Kidney (tissue), 14 donors: ENCODE data around the gene RFX8. TPM values are rescaled to one million over a fixed set of nuclear protein-coding genes. Genes with fewer than 3 reads are reported as not detected.

ENCODE experiments used
- DNase-seq, 5 donors: peaks; one replicate each; pipeline ENCODE4 v3.0.0-alpha.2; 2013 to 2020
- FAIRE-seq: peaks from 2 replicates; lab custom pipeline; 2012; peaks lifted over from hg19 to GRCh38; lab: Jason Lieb, UNC
- H3K27ac ChIP-seq, 2 donors: one replicate each; pipeline ENCODE4 v1.7.0; 2013; ENCODE audit warnings: low read depth in 2 of 2, low read length in 2 of 2, inconsistent platforms in 1 of 2
- H3K27me3 ChIP-seq: one replicate; pipeline ENCODE4 v1.7.1; 2013; ENCODE audit warnings: low read length, inconsistent platforms; ENCODE audit not compliant: control insufficient read depth, insufficient read depth
- H3K36me3 ChIP-seq, 3 donors: one replicate each; pipeline versions ENCODE4 v1.7.0 to v1.7.1; 2013; ENCODE audit warnings: low read length in 3 of 3, control low read depth in 1 of 3, inconsistent platforms in 1 of 3; ENCODE audit not compliant: insufficient read depth in 3 of 3, control insufficient read depth in 2 of 3
- H3K4me1 ChIP-seq, 3 donors: one replicate each; pipeline versions ENCODE4 v1.7.0 to v1.7.1; 2013; ENCODE audit warnings: low read length in 3 of 3, inconsistent platforms in 1 of 3, low read depth in 1 of 3; ENCODE audit not compliant: control insufficient read depth in 2 of 3, insufficient read depth in 2 of 3
- H3K4me3 ChIP-seq, 3 donors: one replicate each; pipeline versions ENCODE4 v1.7.0 to v1.8.1; 2013; ENCODE audit warnings: low read length in 3 of 3, control low read depth in 1 of 3, inconsistent platforms in 1 of 3
- H3K9ac ChIP-seq, 3 donors: one replicate each; pipeline versions ENCODE4 v1.7.0 to v1.7.1; 2013; ENCODE audit warnings: low read length in 3 of 3, control low read depth in 1 of 3, inconsistent platforms in 1 of 3
- H3K9me3 ChIP-seq, 3 donors: one replicate each; pipeline versions ENCODE4 v1.7.0 to v1.7.1; 2013; ENCODE audit warnings: low read length in 3 of 3, control low read depth in 1 of 3, inconsistent platforms in 1 of 3; ENCODE audit not compliant: control insufficient read depth in 2 of 3, insufficient read depth in 1 of 3
- CTCF ChIP-seq: IDR thresholded peaks from 3 replicates; pipeline ENCODE4 v1.5.1; 2012; ENCODE audit warnings: mild to moderate bottlenecking, moderate library complexity, borderline replicate concordance; ENCODE audit not compliant: insufficient read depth; ENCODE audit errors: extremely low read depth
- intact Hi-C: fragments of 100-400 bp; cut with DNase I; formaldehyde crosslinking; loops from one replicate; pipeline ENCODE4 v1.11.1; 2022
- polyA plus RNA-seq: library from polyadenylated mRNA; stranded (reverse); fragments of 350-450 nt; fragmentation: Illumina TruSeq; extraction: RNeasy Lipid Tissue Mini Kit (QIAGEN cat#74804); gene quantifications from one replicate; pipeline ENCODE4 v1.2.3, GENCODE V29; 2014; ENCODE audit warnings: low read depth, low replicate concordance; ENCODE audit not compliant: insufficient read depth
- total RNA-seq: library from RNA; stranded (reverse); fragmentation: NEBNext Ultra II Directional; extraction: Animal tissue kit (Norgen Biotek cat#: 25700); gene quantifications from one replicate; pipeline ENCODE4 v1.2.1, GENCODE V29; 2021
- donor health status: control.
- donor health status: control.
- donor health status: control.
- donor health status: control.
- donor health status: control.
- donor health status: DM: yes; HTN: yes; CAD: no.
- donor health status: Normal renal cell carcinoma (clear cell type).

Gene RFX8
- total and polyA plus RNA-seq, 2 donors from 2014 or later = 0.28 TPM; not detected in 1

GRCh38 chr2:101375653-101376052, 99.3 kb downstream of the RFX8 start:
- DNase-seq (no peak), FAIRE-seq (no peak)
- no peak for TF ChIP-seq CTCF
- no peaks in the 10 kb centered on the region for H3K27me3 ChIP-seq
- H3K4me3 ChIP-seq = no peak overlapping the region
- intact Hi-C loops = no loop called here
- no peak overlapping the region for H3K9ac ChIP-seq
- no peaks in the 10 kb centered on the region for H3K9me3 ChIP-seq
- no peaks in the 10 kb centered on the region for H3K4me1 ChIP-seq
- no peaks in the 10 kb centered on the region for H3K36me3 ChIP-seq
- no peak overlapping the region for H3K27ac ChIP-seq

GRCh38 chr2:101374821-101375561, 99.9 kb downstream of the RFX8 start:
- Histone ChIP-seq H3K4me1 (no peaks in the 10 kb centered on the region), H3K9me3 (no peaks in the 10 kb centered on the region), H3K4me3 (no peak overlapping the region), H3K27ac (no peak overlapping the region), H3K27me3 (no peaks in the 10 kb centered on the region), H3K36me3 (no peaks in the 10 kb centered on the region), H3K9ac (no peak overlapping the region)
- DNase-seq (no peak), FAIRE-seq (no peak)
- TF ChIP-seq CTCF = no peak
- intact Hi-C loops = no loop called here

GRCh38 chr2:101372792-101373191, 102.1 kb downstream of the RFX8 start:
- H3K9ac ChIP-seq = no peak overlapping the region
- H3K9me3 ChIP-seq = no peaks in the 10 kb centered on the region
- no peak for TF ChIP-seq CTCF
- intact Hi-C loops = no loop called here
- no peaks in the 10 kb centered on the region for H3K4me1 ChIP-seq
- H3K27me3 ChIP-seq = no peaks in the 10 kb centered on the region
- H3K36me3 ChIP-seq = no peaks in the 10 kb centered on the region
- DNase-seq (no peak), FAIRE-seq (no peak)
- no peak overlapping the region for H3K27ac ChIP-seq
- H3K4me3 ChIP-seq = no peak overlapping the region
